Hematopoietic multipotent progenitor cell treated with erythropoietin and hydrocortisone succinate and interleukin-3 and kit ligand, for 4 days (in vitro differentiated cells): ENCODE measurements around the gene TMEM163.

Experiments used
- DNase-seq: peaks from one replicate; pipeline ENCODE4 v3.0.0-alpha.2; 2015

TMEM163 gene

DNA sequence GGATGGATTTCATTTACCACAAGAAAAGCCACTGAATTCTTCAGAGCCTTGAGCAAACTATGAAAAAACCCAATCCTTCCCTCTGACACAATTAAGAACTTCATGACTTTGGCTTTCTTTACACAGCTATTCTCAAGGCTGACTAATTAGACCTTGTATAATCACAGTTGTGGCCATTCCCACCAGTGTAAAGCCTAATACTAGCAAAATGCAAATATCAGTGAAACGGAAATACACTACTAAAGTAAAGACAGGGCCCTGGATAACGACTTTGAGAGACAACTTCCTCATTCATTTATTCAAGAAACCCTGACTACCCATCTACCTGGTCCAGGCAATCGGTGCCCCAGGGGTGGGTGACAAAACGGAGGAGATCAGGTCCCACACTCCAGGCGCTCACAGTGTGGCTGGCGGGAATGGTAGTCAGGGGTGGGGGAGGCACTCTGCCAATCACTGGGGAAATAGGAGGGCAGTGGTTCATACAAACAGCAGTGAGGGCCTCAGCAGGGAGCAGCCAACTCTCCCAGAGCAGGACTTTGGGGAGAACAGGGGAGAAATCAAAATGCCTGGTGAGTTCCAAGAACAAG, 28.1 kb downstream of the TMEM163 start:
- no peak for DNase-seq

GRCh38 chr2:134689315-134689714, 29.5 kb downstream of the TMEM163 start:
- DNase-seq, result peak; percentile 33

GRCh38 chr2:134685967-134686366, 32.8 kb downstream of the TMEM163 start:
- DNase-seq, result no peak

DNA sequence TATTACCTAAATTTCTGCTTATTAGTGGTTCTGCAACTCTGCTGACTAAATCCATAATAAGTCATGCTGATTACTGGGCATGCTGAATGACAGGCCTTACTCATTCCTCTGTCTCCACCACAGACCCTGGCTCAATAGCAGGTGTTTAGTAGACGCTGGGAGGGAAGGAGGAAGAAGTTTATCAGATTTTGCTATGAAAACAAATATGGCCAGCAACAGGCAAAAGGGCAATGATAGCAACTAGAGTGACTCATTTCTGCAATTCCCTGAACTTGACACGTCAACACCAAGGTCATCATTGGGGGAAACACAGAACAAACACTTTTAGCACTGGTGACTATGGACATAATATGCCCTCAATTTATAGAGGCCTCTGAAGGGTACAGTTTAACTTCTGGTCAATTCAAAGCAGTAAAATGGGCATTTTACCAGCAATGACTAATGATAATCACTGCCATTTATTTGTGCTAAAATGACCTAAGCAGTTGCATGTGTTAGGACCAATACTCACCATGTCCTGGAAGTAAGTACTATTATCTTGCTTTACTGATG, 35.2 kb downstream of the TMEM163 start:
- DNase-seq, result peak; percentile 73

- DNase-seq, result no peak
Measured at GRCh38 chr2:134682726-134683125, 36.1 kb downstream of the TMEM163 start.

- DNase-seq, result no peak
Measured at GRCh38 chr2:134681201-134681600, 37.6 kb downstream of the TMEM163 start.

- peak; percentile 77 for DNase-seq
Measured at GRCh38 chr2:134679745-134680144, 39.1 kb downstream of the TMEM163 start.

DNA sequence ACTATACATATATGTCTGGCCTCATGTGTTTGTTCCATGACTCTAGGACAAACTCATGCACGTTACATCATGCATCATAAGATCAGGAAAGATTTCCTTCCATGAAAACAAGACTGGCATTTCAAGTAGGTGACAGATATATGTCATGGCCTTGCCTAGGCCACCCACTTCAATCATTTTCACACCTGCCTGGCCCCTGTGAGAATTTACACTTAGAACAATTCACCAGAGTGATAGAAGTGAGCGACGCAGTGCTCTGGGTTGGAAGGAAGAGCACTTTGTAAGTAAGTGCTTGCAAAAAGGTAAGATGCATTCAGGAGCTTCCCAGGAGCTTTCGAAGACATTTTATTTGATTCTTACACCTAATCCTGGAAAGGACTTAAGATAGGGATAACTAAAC, 39.5 kb downstream of the TMEM163 start:
- no peak for DNase-seq

- DNase-seq, result no peak
Measured at GRCh38 chr2:134677856-134678756, 40.7 kb downstream of the TMEM163 start.

DNA sequence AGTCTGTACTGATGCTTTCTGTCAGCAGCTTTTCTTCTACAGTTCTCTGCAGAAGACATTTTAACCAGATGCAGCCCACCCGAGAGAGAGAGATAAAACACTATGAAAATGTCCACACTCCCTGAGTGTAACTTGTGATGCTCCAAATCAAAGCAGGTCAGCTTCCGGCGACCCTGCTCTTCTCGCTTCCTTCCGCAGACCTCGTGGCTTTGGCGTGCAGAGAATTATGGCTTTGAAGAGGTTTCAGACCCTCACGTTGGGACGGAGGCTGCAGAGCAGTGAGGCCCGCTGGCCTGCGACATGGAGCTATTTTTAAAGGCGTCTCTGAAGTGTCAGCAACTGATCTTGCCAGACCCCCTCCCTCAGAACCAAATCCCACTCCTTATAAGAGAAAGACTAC, 41.8 kb downstream of the TMEM163 start:
- DNase-seq, result no peak

- DNase-seq, result no peak
Measured at GRCh38 chr2:134675314-134675713, 43.5 kb downstream of the TMEM163 start.

- DNase-seq, result peak; percentile 44
Measured at GRCh38 chr2:134674687-134675086, 44.1 kb downstream of the TMEM163 start.

- DNase-seq, result peak; percentile 80
Measured at GRCh38 chr2:134671513-134671912, 47.3 kb downstream of the TMEM163 start.

DNA sequence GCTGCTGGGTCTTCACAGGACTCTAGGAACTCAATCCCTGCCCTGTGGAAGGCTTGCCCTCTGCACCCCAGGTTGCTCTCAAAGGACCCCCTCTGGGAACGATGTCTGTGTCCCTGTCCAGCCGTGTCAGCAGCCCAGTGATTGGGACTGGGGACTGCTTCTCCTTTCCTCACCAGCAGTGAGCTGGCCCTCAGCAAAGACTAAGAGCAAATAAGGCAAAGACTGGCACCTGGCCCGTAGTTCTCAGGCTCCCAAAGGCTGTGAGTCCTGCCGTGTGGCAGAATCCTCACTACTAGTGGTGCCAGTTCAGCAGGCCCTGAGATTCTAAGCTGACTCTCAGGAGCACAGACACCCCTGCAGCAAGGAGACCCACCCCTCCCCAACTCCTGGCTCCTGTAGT, 47.8 kb downstream of the TMEM163 start:
- DNase-seq, result peak; percentile 24

DNA sequence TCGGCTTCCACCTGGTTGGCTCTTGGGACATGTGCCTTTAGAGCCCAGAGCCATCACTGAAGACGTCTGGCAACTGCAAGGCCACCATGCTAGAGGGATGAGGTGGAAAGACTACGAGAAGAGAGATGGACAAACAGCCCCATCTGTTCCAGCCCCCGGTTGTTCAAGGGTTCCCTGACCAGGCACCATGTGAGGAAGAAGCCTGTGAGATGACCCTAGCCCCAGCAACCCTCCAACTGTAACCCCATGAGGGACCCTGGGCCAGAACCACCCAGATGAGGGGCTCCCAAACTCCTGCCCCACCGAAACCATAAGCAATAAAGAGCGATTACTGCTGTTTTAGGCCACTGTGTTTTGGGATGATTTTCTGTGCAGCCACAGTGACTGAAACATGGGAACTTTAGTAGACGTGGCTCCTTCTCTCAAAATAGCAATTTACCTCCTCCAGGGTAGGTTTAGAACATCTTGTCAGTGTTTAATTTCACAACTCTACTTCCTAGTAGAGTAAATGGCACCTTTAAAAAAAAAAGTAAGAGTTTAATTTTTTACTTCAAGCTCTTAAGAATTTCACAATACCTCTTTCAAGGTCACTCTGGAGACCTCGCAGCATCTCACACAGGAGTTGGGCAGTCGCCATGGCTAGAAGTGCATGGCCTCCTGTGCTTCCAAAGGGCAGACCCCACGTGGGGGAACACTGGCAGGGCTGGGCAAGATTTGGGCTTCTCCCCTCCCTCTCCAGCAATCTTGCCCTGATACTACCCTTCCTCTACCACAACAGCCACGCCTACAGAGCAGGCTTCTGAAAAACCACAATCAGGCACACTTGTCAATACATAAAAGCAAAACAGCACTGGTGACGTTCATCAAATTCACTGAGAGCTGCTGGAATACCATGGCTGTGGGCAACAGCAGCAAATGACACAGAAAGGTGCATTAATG, 48.8 kb downstream of the TMEM163 start:
- peak; percentile 78 for DNase-seq

GRCh38 chr2:134668821-134669220, 50.0 kb downstream of the TMEM163 start:
- DNase-seq, result peak; percentile 65

DNA sequence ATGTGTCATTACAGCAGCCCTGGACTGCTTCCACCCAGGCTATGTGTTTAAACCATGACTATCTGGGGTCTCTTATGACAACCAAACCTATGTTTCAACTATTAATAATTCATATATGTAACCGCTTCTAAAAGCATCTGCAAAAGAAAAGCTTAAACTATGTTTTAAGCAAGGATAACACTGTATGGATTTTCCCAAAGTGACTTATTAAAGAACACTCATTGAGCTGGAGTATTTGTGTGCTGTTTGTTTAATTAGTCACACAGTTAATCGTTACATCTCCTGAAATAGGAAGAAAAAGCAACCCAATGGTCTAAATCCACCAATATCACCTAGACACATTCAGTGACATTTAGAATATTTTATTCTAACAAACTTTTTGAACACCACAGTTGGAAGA, 51.3 kb downstream of the TMEM163 start:
- no peak for DNase-seq

GRCh38 chr2:134667081-134667480, 51.7 kb downstream of the TMEM163 start:
- peak; percentile 37 for DNase-seq

- no peak for DNase-seq
Measured at GRCh38 chr2:134665727-134666506, 52.9 kb downstream of the TMEM163 start.

GRCh38 chr2:134663451-134664450, 55.0 kb downstream of the TMEM163 start:
- DNase-seq, result no peak

DNA sequence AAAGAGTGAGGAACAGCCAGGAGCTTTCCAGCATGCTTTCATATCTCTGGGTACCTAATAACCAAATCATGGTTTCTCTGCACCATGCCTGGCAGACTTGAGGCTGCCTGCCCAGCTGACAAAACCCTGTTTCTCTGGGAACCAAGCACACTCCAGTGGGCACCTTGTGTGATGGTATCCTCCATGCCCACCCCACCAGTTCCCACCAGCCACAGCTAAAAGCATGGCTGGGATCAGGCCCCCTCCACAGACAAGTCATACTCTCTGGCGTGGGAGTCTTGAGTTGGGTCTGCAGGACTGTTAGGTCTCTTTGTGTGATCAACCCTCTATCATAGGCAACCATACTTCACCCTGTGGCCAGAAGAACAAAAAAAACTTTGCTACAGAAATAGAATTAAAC, 56.0 kb downstream of the TMEM163 start:
- no peak for DNase-seq
